Bone marrow (tissue), 2 donors: ENCODE measurements around the gene AHCY.
"Not testable (repeated sequence)": the region's sequence is repeated elsewhere in the genome, so short reads cannot be mapped to it uniquely, and the experiment has no call there.

Experiments used
- DNase-seq, 2 donors: peaks; one replicate each; lab custom pipeline; 2025; lab: John Stamatoyannopoulos, UW

AHCY gene

GRCh38 chr20:34302723-34303533 is at the start of gene AHCY:
TSS of gene AHCY (minus strand) at chr20:34303355. CDS start at chr20:34303270, 85 bp downstream.
- peak; percentile 81 to 92 for DNase-seq

GRCh38 chr20:34350095-34350494 is 46.9 kb upstream of the AHCY start:
- peak in 1 of 2 donors; percentile 41 for DNase-seq

GRCh38 chr20:34347571-34347970 is 44.4 kb upstream of the AHCY start:
- DNase-seq: no peak

GRCh38 chr20:34346533-34346865 is 43.3 kb upstream of the AHCY start:
- not testable (repeated sequence) for DNase-seq

- DNase-seq: not testable (repeated sequence)
Measured at GRCh38 chr20:34345839-34346532, 42.8 kb upstream of the AHCY start.

- no peak for DNase-seq
Measured at GRCh38 chr20:34345402-34345736, 42.2 kb upstream of the AHCY start.

GRCh38 chr20:34344238-34344637 is 41.1 kb upstream of the AHCY start:
- no peak for DNase-seq

GRCh38 chr20:34343458-34344211 is 40.5 kb upstream of the AHCY start:
- DNase-seq: no peak

GRCh38 chr20:34341199-34341598 is 38.0 kb upstream of the AHCY start:
- not testable (repeated sequence) for DNase-seq

- DNase-seq: not testable (repeated sequence)
Measured at GRCh38 chr20:34340726-34341125, 37.6 kb upstream of the AHCY start.

- DNase-seq: no peak
Measured at GRCh38 chr20:34337982-34338726, 35.0 kb upstream of the AHCY start.

- no peak for DNase-seq
Measured at GRCh38 chr20:34337544-34337943, 34.4 kb upstream of the AHCY start.

- no peak for DNase-seq
Measured at GRCh38 chr20:34334654-34335407, 31.7 kb upstream of the AHCY start.

GRCh38 chr20:34333786-34334185 is 30.6 kb upstream of the AHCY start:
- no peak for DNase-seq

- no peak for DNase-seq
Measured at GRCh38 chr20:34332262-34332920, 29.2 kb upstream of the AHCY start.

- DNase-seq: no peak
Measured at GRCh38 chr20:34331838-34332237, 28.7 kb upstream of the AHCY start.

GRCh38 chr20:34330861-34331544 is 27.8 kb upstream of the AHCY start:
- DNase-seq: not testable (repeated sequence)

- no peak for DNase-seq
Measured at GRCh38 chr20:34328928-34329677, 25.9 kb upstream of the AHCY start.

GRCh38 chr20:34328207-34328606 is 25.1 kb upstream of the AHCY start:
- not testable (repeated sequence) for DNase-seq
